CD14-positive monocyte (primary cell): ENCODE measurements around the gene RHOBTB3. TPM values are rescaled to one million over a fixed set of nuclear protein-coding genes. Genes with fewer than 3 reads are reported as not detected.
A peak's percentile ranks its signal among the peaks of the same experiment; 100 is the strongest.

Experiments
- DNase-seq, 3 donors: peaks; one replicate each; pipeline ENCODE4 v3.0.0-alpha.2; 2011 to 2022
- H2AFZ ChIP-seq: 2 replicates; pipeline ENCODE4 v1.6.0; 2012; ENCODE audit warnings: mild to moderate bottlenecking, low read depth, low read length, inconsistent platforms; ENCODE audit not compliant: insufficient read depth, poor library complexity, severe bottlenecking
- H3K27ac ChIP-seq, 2 donors: 1 replicate in 1 of 2; 2 replicates in 1 of 2; pipeline ENCODE4 v1.5.1; 2012 to 2013; ENCODE audit warnings: low read length in 2 of 2, control low read depth in 1 of 2, inconsistent platforms in 1 of 2, low read depth in 1 of 2, mild to moderate bottlenecking in 1 of 2
- H3K27me3 ChIP-seq, 2 donors: one replicate each; pipeline versions ENCODE4 v1.6.0 to v1.6.1; 2011 to 2013; ENCODE audit warnings: low read length in 2 of 2; ENCODE audit not compliant: control insufficient read depth in 2 of 2, insufficient read depth in 2 of 2
- H3K36me3 ChIP-seq, 2 donors: replicated peaks in 1 of 2; 1 replicate in 1 of 2; 2 replicates in 1 of 2; pipeline versions ENCODE4 v1.5.1 to v1.6.1; 2012 to 2013; ENCODE audit warnings: low read length in 2 of 2, control low read depth in 1 of 2, inconsistent platforms in 1 of 2, mild to moderate bottlenecking in 1 of 2; ENCODE audit not compliant: insufficient read depth in 2 of 2, control insufficient read depth in 1 of 2
- H3K4me1 ChIP-seq, 2 donors: 1 replicate in 1 of 2; 2 replicates in 1 of 2; pipeline versions ENCODE4 v1.5.1 to v1.6.1; 2012 to 2013; ENCODE audit warnings: low read length in 2 of 2, control low read depth in 1 of 2, inconsistent platforms in 1 of 2, mild to moderate bottlenecking in 1 of 2, moderate library complexity in 1 of 2; ENCODE audit not compliant: insufficient read depth in 2 of 2, control insufficient read depth in 1 of 2
- H3K4me2 ChIP-seq: replicated peaks from 2 replicates; pipeline ENCODE3; 2012; ENCODE audit warnings: low read length, moderate library complexity, mild to moderate bottlenecking; ENCODE audit not compliant: poor library complexity, severe bottlenecking; ENCODE audit errors: extremely low read depth
- H3K4me3 ChIP-seq, 3 experiments: fragments of 200-600 bp in 1 of 3; sonication (generic) in 1 of 3; replicated peaks in 1 of 3; 1 replicate in 2 of 3; 2 replicates in 1 of 3; pipeline ENCODE4 v1.5.1; 2011 to 2013; ENCODE audit warnings: low read length in 3 of 3, mild to moderate bottlenecking in 3 of 3, control low read depth in 2 of 3, low read depth in 2 of 3, inconsistent platforms in 1 of 3, moderate library complexity in 1 of 3
- H3K79me2 ChIP-seq: 2 replicates; pipeline ENCODE4 v1.6.0; 2012; ENCODE audit warnings: mild to moderate bottlenecking, control low read depth, inconsistent platforms, low read length, moderate library complexity; ENCODE audit not compliant: insufficient read depth
- H3K9ac ChIP-seq: 2 replicates; pipeline ENCODE4 v1.6.0; 2017; ENCODE audit warnings: low read length, mild to moderate bottlenecking; ENCODE audit not compliant: insufficient read depth, poor library complexity, severe bottlenecking
- H3K9me3 ChIP-seq, 2 donors: replicated peaks in 1 of 2; 1 replicate in 1 of 2; 2 replicates in 1 of 2; pipeline versions ENCODE4 v1.5.1 to v1.6.1; 2012 to 2013; ENCODE audit warnings: low read length in 2 of 2, control low read depth in 1 of 2; ENCODE audit not compliant: control insufficient read depth in 1 of 2, insufficient read depth in 1 of 2
- H4K20me1 ChIP-seq: 2 replicates; pipeline ENCODE4 v1.6.0; 2012; ENCODE audit warnings: mild to moderate bottlenecking, low read length, control low read depth, moderate library complexity; ENCODE audit not compliant: insufficient read depth
- H3K27ac Mint-ChIP-seq, 7 donors: one replicate each; pipeline ENCODE4 v1.8.0; 2020; ENCODE audit warnings: mild to moderate bottlenecking in 7 of 7, mixed read lengths in 7 of 7, moderate library complexity in 6 of 7, inconsistent platforms in 2 of 7
- H3K27me3 Mint-ChIP-seq, 3 donors: one replicate each; pipeline ENCODE4 v1.8.0; 2021 to 2022; ENCODE audit warnings: low read depth in 3 of 3, mild to moderate bottlenecking in 3 of 3, mixed read lengths in 3 of 3, moderate library complexity in 3 of 3, inconsistent platforms in 1 of 3
- H3K36me3 Mint-ChIP-seq, 2 donors: one replicate each; pipeline ENCODE4 v1.8.0; 2020; ENCODE audit warnings: mixed read lengths in 2 of 2, inconsistent platforms in 1 of 2, mild to moderate bottlenecking in 1 of 2
- H3K4me1 Mint-ChIP-seq: one replicate; pipeline ENCODE4 v1.8.0; 2020; ENCODE audit warnings: mild to moderate bottlenecking, mixed read lengths
- H3K4me3 Mint-ChIP-seq, 2 donors: one replicate each; pipeline ENCODE4 v1.8.0; 2020; ENCODE audit warnings: mild to moderate bottlenecking in 2 of 2, mixed read lengths in 2 of 2, moderate library complexity in 1 of 2
- H3K9me3 Mint-ChIP-seq, 7 donors: one replicate each; pipeline ENCODE4 v1.8.0; 2020 to 2022; ENCODE audit warnings: mixed read lengths in 7 of 7, mild to moderate bottlenecking in 6 of 7, moderate library complexity in 6 of 7, inconsistent platforms in 2 of 7
- WGBS: methylation state at CpG from one replicate; pipeline ENCODE4 v1.1.5; 2013; ENCODE audit warnings: missing lambda C conversion rate; ENCODE audit not compliant: insufficient coverage; 5-methylcytosine and 5-hydroxymethylcytosine counted together
- intact Hi-C, 2 donors: fragments of 100-400 bp; cut with micrococcal nuclease; formaldehyde crosslinking; loops; one replicate each; pipeline versions ENCODE4 v1.15.0 to v1.15.1; 2023
- polyA plus RNA-seq, 3 donors: library from polyadenylated mRNA; depleted of rRNA in 1 of 3; unstranded in 2 of 3; stranded (reverse) in 1 of 3; fragments of 300-500 nt in 2 of 3; fragments of >200 nt in 1 of 3; fragmentation: Illumina TruSeq in 2 of 3; gene quantifications; 1 replicate in 2 of 3; 2 replicates in 1 of 3; pipeline ENCODE4 v1.2.3, GENCODE V29; 2012 to 2021
- TF ChIP-seq, protein P1 (sequence below): fragments of 200-600 bp; IDR thresholded peaks from one replicate; pipeline ENCODE4 v1.8.0; 2022; ENCODE audit warnings: antibody characterized with exemption, mild to moderate bottlenecking

The RHOBTB3 gene
- polyA plus RNA-seq, 3 donors = 0.41 to 1.5 (median 0.63) TPM

DNA sequence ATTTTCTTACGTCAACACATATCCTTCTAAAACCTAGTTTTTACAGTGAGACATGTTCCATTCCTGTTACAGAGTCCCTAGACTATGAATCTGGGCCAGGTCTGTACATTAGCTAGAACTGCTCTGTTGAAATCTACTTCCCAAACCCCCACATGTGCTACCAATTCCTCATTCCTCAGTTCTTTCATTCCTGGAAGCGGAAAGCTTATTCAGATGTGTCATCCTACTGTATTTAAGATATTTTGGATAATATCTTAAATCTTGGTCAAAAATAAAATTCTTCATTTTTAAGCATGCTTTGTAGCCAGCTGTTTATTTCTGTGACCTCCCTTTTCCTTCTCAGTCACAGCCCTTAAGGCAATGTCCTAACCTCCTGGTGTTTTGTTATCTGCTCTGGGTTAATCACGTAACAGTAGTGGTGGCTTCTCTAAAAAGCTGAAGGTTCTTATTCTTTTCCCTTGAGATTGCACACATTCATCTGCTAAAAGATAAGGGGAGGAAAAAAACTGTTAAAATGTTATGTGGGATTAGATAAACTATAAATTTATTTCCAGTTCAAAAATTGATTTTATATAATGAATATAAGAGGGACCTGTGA, 55.8 kb downstream of the RHOBTB3 start:
- H3K36me3 ChIP-seq = peaks cover 0 to 4% of the 10 kb centered on the region in 2 donors
- no peaks in the 10 kb centered on the region for H3K27me3 ChIP-seq
- no peaks in the 10 kb centered on the region for H3K4me1 ChIP-seq
- no peak overlapping the region for H2AFZ ChIP-seq
- no peaks in the 10 kb centered on the region for H3K9me3 ChIP-seq
- Mint-ChIP-seq H3K36me3 (peaks cover 0 to 26% of the 10 kb centered on the region in 2 donors), H3K4me3 (no peak overlapping the region), H3K27me3 (no peaks in the 10 kb centered on the region), H3K9me3 (no peaks in the 10 kb centered on the region), H3K4me1 (peaks cover 2% of the 10 kb centered on the region), H3K27ac (peak overlapping the region in 1 of 7 donors; percentile 34)
- no peak overlapping the region for H3K4me2 ChIP-seq
- H4K20me1 ChIP-seq = no peaks in the 10 kb centered on the region
- 100% methylated on average over 1 of the region's 3 CpGs for WGBS
- H3K79me2 ChIP-seq = no peaks in the 10 kb centered on the region
- TF ChIP-seq, protein P1, sequence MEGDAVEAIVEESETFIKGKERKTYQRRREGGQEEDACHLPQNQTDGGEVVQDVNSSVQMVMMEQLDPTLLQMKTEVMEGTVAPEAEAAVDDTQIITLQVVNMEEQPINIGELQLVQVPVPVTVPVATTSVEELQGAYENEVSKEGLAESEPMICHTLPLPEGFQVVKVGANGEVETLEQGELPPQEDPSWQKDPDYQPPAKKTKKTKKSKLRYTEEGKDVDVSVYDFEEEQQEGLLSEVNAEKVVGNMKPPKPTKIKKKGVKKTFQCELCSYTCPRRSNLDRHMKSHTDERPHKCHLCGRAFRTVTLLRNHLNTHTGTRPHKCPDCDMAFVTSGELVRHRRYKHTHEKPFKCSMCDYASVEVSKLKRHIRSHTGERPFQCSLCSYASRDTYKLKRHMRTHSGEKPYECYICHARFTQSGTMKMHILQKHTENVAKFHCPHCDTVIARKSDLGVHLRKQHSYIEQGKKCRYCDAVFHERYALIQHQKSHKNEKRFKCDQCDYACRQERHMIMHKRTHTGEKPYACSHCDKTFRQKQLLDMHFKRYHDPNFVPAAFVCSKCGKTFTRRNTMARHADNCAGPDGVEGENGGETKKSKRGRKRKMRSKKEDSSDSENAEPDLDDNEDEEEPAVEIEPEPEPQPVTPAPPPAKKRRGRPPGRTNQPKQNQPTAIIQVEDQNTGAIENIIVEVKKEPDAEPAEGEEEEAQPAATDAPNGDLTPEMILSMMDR = no peak
- no peak for DNase-seq
- intact Hi-C loops = no loop called here
- H3K4me3 ChIP-seq = no peak overlapping the region
- H3K27ac ChIP-seq = no peak overlapping the region
- H3K9ac ChIP-seq = no peak overlapping the region

DNA sequence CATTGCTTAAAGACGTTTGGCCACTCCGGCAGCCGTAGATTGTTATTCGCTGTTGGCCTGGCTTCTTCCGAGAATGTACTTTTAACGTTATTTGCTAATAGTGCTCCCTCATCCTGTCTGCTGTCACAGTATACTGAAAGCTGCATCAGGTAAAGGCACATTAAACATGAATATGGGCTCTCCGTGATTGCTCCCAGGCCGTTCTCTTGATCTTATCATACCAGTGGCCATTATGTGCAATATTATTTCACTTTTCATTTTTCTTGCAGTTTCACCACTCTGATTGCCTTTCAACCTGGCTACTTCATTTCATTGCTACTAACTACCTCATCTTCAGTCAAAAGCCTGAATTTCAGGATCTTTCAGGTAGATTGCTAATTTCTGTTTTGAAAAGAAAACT, 57.4 kb downstream of the RHOBTB3 start:
- H3K27ac Mint-ChIP-seq = no peak overlapping the region
- H3K9me3 Mint-ChIP-seq = no peaks in the 10 kb centered on the region
- no peaks in the 10 kb centered on the region for H3K79me2 ChIP-seq
- H3K27ac ChIP-seq = no peak overlapping the region
- no peak overlapping the region for H3K4me3 ChIP-seq
- H3K4me1 ChIP-seq = no peaks in the 10 kb centered on the region
- peaks cover 0 to 4% of the 10 kb centered on the region in 2 donors for H3K36me3 ChIP-seq
- no peak overlapping the region for H3K4me3 Mint-ChIP-seq
- H3K4me2 ChIP-seq = no peak overlapping the region
- intact Hi-C loops = no loop called here
- H3K27me3 ChIP-seq = no peaks in the 10 kb centered on the region
- H3K4me1 Mint-ChIP-seq = peaks cover 2% of the 10 kb centered on the region
- no peaks in the 10 kb centered on the region for H3K9me3 ChIP-seq
- H3K36me3 Mint-ChIP-seq = peaks cover 0 to 28% of the 10 kb centered on the region in 2 donors
- no peak overlapping the region for H2AFZ ChIP-seq
- no peaks in the 10 kb centered on the region for H4K20me1 ChIP-seq
- no peak for DNase-seq
- H3K27me3 Mint-ChIP-seq = no peaks in the 10 kb centered on the region
- TF ChIP-seq, protein P1 = no peak
- 99% methylated on average over 8 of the region's 8 CpGs for WGBS
- H3K9ac ChIP-seq = no peak overlapping the region
